ENCODE data around the gene RXYLT1.

RXYLT1 gene

DNA sequence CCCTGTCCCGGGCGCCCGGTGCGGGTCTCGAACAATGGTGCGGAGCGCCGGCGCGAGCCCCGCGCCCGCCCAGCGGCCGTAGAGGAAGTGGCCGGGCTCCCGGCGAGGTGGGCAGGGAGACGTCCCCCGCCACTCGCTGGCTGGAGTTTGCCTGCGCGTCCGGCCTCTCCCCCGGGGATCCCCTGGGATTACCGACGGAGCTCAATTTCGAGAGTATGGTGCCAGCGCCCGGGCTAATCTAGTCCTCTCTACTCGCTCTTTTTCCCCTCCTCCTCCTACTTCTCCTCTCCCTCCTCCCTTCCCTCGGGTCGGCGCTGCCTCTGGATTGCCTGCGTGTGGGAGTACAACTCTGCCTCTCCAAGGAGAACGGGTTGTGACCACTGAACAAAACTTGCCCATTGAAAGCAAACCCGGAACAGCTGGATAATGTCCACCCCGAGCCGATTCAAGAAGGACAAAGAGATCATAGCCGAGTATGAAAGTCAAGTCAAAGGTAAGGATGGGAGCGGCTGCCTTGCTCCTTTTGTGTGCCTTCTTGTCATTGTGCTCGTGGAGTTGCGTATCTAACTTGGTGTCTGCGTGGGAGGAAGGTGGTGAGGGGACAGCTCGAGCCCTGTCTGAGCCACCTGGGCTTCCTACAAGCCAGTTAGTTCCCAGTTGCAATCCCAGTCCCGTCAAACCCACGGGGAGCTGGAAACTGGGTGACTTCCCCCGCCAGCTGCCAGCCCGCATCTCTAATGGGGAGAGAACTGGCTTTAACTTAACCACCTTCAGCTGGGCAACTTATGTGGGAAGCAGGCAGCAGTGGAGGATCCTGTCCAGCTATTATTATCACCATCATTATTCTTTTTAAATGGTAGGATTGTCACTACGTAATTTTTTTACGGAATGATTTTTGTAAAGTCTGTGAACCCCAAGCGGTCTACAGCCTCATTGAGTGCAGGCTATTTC, 65.0 kb downstream of the RXYLT1 start, which contains the start of gene SRGAP1:
TSS of gene SRGAP1 (plus strand) at position 310 of the 951 bp plus-strand sequence. CDS start at position 427, 117 bp downstream.
- H3K4me1 ChIP-seq (ENCODE audit: control insufficient read depth, low read length), result peaks cover 12% of the 10 kb centered on the region
- H3K36me3 ChIP-seq (ENCODE audit: control insufficient read depth, low read length), result no peaks in the 10 kb centered on the region
- H3K4me2 ChIP-seq (ENCODE audit: low read length), result peak within 1 kb of the TSS; percentile 91
- H3K27me3 ChIP-seq (ENCODE audit: control insufficient read depth, low read length), result peaks cover 28% of the 10 kb centered on the region
- H3K9me3 ChIP-seq (ENCODE audit: control insufficient read depth, insufficient read depth, low read length), result no peaks in the 10 kb centered on the region
- no peaks in the 10 kb centered on the region for H3K9me2 ChIP-seq (replicated peaks; ENCODE audit: control insufficient read depth, low read length)
- H3K27ac ChIP-seq (ENCODE audit: low read depth, low read length), result no peak within 1 kb of the TSS
- no peaks in the 10 kb centered on the region for H3F3A ChIP-seq (ENCODE audit: control insufficient read depth, insufficient read depth)
- H3K4me3 ChIP-seq (ENCODE audit: low read length), result peak within 1 kb of the TSS; percentile 73
- no peak for TF ChIP-seq EZH2phosphoT487 (IDR thresholded peaks at IDR 0.05; ENCODE audit: borderline replicate concordance, low read length)
- TF ChIP-seq, protein P1, sequence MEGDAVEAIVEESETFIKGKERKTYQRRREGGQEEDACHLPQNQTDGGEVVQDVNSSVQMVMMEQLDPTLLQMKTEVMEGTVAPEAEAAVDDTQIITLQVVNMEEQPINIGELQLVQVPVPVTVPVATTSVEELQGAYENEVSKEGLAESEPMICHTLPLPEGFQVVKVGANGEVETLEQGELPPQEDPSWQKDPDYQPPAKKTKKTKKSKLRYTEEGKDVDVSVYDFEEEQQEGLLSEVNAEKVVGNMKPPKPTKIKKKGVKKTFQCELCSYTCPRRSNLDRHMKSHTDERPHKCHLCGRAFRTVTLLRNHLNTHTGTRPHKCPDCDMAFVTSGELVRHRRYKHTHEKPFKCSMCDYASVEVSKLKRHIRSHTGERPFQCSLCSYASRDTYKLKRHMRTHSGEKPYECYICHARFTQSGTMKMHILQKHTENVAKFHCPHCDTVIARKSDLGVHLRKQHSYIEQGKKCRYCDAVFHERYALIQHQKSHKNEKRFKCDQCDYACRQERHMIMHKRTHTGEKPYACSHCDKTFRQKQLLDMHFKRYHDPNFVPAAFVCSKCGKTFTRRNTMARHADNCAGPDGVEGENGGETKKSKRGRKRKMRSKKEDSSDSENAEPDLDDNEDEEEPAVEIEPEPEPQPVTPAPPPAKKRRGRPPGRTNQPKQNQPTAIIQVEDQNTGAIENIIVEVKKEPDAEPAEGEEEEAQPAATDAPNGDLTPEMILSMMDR (IDR thresholded peaks at IDR 0.05; ENCODE audit: low read depth, low read length, poor library complexity, severe bottlenecking), result no peak
- H3K79me2 ChIP-seq (ENCODE audit: control insufficient read depth, low read length), result no peaks in the 10 kb centered on the region
- no peaks in the 10 kb centered on the region for H4K20me1 ChIP-seq (ENCODE audit: control insufficient read depth, insufficient read depth, low read depth, low read length)

DNA sequence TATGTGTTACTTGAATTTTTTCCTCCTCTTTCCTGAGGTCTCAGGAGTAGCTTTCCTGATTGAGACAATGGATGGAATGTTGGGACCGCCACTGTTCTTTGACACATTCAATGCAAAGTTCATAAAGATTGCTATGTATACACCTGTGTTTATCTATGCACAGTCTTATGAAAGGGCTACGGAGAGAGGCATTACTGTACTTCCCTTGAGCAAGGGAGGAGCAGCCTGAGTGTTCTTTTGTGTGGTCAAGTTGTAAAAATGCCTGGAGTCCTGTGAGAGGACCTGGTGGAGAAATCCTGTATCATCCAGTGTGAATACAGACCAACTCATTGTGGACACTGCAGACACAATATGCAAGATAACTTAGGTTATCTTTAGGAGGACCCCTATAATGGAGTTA, 66.0 kb downstream of the RXYLT1 start:
- no peaks in the 10 kb centered on the region for H4K20me1 ChIP-seq (ENCODE audit: control insufficient read depth, insufficient read depth, low read depth, low read length)
- H3K4me1 ChIP-seq (ENCODE audit: control insufficient read depth, low read length), result peaks cover 12% of the 10 kb centered on the region
- no peaks in the 10 kb centered on the region for H3K9me2 ChIP-seq (replicated peaks; ENCODE audit: control insufficient read depth, low read length)
- no peaks in the 10 kb centered on the region for H3F3A ChIP-seq (ENCODE audit: control insufficient read depth, insufficient read depth)
- peaks cover 28% of the 10 kb centered on the region for H3K27me3 ChIP-seq (ENCODE audit: control insufficient read depth, low read length)
- H3K36me3 ChIP-seq (ENCODE audit: control insufficient read depth, low read length), result no peaks in the 10 kb centered on the region
- TF ChIP-seq EZH2phosphoT487 (IDR thresholded peaks at IDR 0.05; ENCODE audit: borderline replicate concordance, low read length), result no peak
- TF ChIP-seq, protein P1 (IDR thresholded peaks at IDR 0.05; ENCODE audit: low read depth, low read length, poor library complexity, severe bottlenecking), result no peak
- no peak overlapping the region for H3K4me2 ChIP-seq (ENCODE audit: low read length)
- H3K4me3 ChIP-seq (ENCODE audit: low read length), result no peak overlapping the region
- H3K27ac ChIP-seq (ENCODE audit: low read depth, low read length), result no peak overlapping the region
- no peaks in the 10 kb centered on the region for H3K79me2 ChIP-seq (ENCODE audit: control insufficient read depth, low read length)
- H3K9me3 ChIP-seq (ENCODE audit: control insufficient read depth, insufficient read depth, low read length), result no peaks in the 10 kb centered on the region

DNA sequence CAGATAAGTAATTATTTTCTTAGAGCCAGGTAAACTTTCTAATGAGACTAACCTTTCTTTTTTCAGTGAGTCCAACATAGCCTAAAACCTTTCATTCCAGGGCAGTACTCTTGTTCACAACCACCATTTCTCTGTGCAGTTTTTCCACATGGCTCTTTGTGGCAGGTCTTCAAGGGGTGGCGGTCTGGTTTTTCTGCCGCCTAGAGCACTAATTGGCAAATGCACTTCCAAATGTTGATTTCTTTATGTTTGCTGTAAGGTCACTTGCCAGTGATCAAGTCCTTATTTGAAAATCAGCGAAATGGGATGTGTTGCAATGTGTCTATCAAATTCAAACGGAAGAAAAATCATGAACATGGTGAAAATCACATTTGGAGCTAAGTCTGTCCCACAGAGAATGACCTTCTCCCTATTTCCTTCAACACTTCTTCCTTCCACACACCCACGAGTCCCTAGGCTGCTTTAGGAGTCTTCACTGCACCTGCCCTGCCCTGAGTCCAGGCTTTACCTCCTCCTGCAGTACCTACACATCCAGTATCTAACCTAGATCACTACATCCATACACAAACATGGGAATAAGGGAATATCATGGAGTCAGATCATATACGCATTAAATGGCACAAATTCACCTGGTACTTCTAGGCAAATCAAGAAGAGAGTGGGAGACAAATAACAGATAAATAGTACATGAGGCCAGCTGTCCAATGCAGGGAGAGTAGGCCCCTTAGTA, 66.7 kb downstream of the RXYLT1 start:
- Histone ChIP-seq H3K4me3 (ENCODE audit: low read length) (no peak overlapping the region), H3K4me2 (ENCODE audit: low read length) (no peak overlapping the region)

More for the DNA sequence above, 66.7 kb downstream of the RXYLT1 start:
- no peaks in the 10 kb centered on the region for H3K79me2 ChIP-seq (ENCODE audit: control insufficient read depth, low read length)
- no peaks in the 10 kb centered on the region for H4K20me1 ChIP-seq (ENCODE audit: control insufficient read depth, insufficient read depth, low read depth, low read length)
- H3F3A ChIP-seq (ENCODE audit: control insufficient read depth, insufficient read depth), result no peaks in the 10 kb centered on the region
- no peak for TF ChIP-seq EZH2phosphoT487 (IDR thresholded peaks at IDR 0.05; ENCODE audit: borderline replicate concordance, low read length)
- TF ChIP-seq, protein P1 (IDR thresholded peaks at IDR 0.05; ENCODE audit: low read depth, low read length, poor library complexity, severe bottlenecking), result no peak
- H3K4me1 ChIP-seq (ENCODE audit: control insufficient read depth, low read length), result peaks cover 12% of the 10 kb centered on the region
- no peaks in the 10 kb centered on the region for H3K9me3 ChIP-seq (ENCODE audit: control insufficient read depth, insufficient read depth, low read length)
- H3K27me3 ChIP-seq (ENCODE audit: control insufficient read depth, low read length), result peaks cover 28% of the 10 kb centered on the region
- no peak overlapping the region for H3K27ac ChIP-seq (ENCODE audit: low read depth, low read length)
- no peaks in the 10 kb centered on the region for H3K36me3 ChIP-seq (ENCODE audit: control insufficient read depth, low read length)
- no peaks in the 10 kb centered on the region for H3K9me2 ChIP-seq (replicated peaks; ENCODE audit: control insufficient read depth, low read length)

Data from DOHH2 (cell line).